GM18909 (cell line): Measurements from ENCODE around the gene STX12.

ENCODE experiments used
- ATAC-seq: cut with Tn5 transposase; IDR thresholded peaks from one replicate; pipeline ENCODE4 v1.9.1; 2021; ENCODE audit warnings: mild to moderate bottlenecking; ENCODE audit not compliant: unreplicated experiment, poor library complexity

STX12 gene

GRCh38 chr1:27772932-27773825 is at the start of gene STX12:
Gene STX12 (plus strand): TSS chr1:27773219. CDS start chr1:27773308, 89 bp downstream.
- peak; percentile 93 for ATAC-seq

- no peak for ATAC-seq
Observed at GRCh38 chr1:27724961-27725373, 48.1 kb upstream of the STX12 start.

- ATAC-seq = peak; percentile 95
Observed at GRCh38 chr1:27725374-27726172, 47.4 kb upstream of the STX12 start, which contains the start of gene FAM76A. Gene FAM76A (plus strand): TSS chr1:27725961. CDS start chr1:27726081, 120 bp downstream.

GRCh38 chr1:27726173-27727044 is 46.6 kb upstream of the STX12 start:
- peak; percentile 38 for ATAC-seq

GRCh38 chr1:27727126-27727525 is 45.9 kb upstream of the STX12 start:
- ATAC-seq = no peak

- no peak for ATAC-seq
Observed at GRCh38 chr1:27736252-27736651, 36.8 kb upstream of the STX12 start.

- no peak for ATAC-seq
Observed at GRCh38 chr1:27741121-27741520, 31.9 kb upstream of the STX12 start.

- no peak for ATAC-seq
Observed at GRCh38 chr1:27744556-27744955, 28.5 kb upstream of the STX12 start.

GRCh38 chr1:27745466-27745865 is 27.6 kb upstream of the STX12 start:
- ATAC-seq = no peak

GRCh38 chr1:27752360-27752759 is 20.7 kb upstream of the STX12 start:
- no peak for ATAC-seq

- ATAC-seq = no peak
Observed at GRCh38 chr1:27755286-27755685, 17.7 kb upstream of the STX12 start.

GRCh38 chr1:27755865-27756264 is 17.2 kb upstream of the STX12 start:
- ATAC-seq = no peak

GRCh38 chr1:27759236-27759635 is 13.8 kb upstream of the STX12 start:
- no peak for ATAC-seq

GRCh38 chr1:27760426-27760825 is 12.6 kb upstream of the STX12 start:
- no peak for ATAC-seq

GRCh38 chr1:27762033-27762432 is 11.0 kb upstream of the STX12 start:
- ATAC-seq = no peak

- no peak for ATAC-seq
Observed at GRCh38 chr1:27763358-27763757, 9.7 kb upstream of the STX12 start.

GRCh38 chr1:27770293-27770830 is 2.7 kb upstream of the STX12 start:
- no peak for ATAC-seq

GRCh38 chr1:27772036-27772931 is 735 bp upstream of the STX12 start:
- ATAC-seq = no peak
